Measurements from ENCODE around the gene DDR2.
"Not testable (repeated sequence)": the region's sequence is repeated elsewhere in the genome, so short reads cannot be mapped to it uniquely, and the experiment has no call there.

GRCh38 chr1:162818136-162818535 is 185.9 kb downstream of the DDR2 start:
- TF ChIP-seq EZH2 (IDR thresholded peaks at IDR 0.05; ENCODE audit: borderline replicate concordance, insufficient read depth, low read length, poor library complexity, severe bottlenecking); TAF1 (IDR thresholded peaks at IDR 0.05; ENCODE audit: low read depth); EP300 (conservative IDR thresholded peaks at IDR 0.05; ENCODE audit: poor library complexity, severe bottlenecking); POLR2AphosphoS5 (IDR thresholded peaks at IDR 0.05); SMC3 (conservative IDR thresholded peaks at IDR 0.05; ENCODE audit: poor library complexity): not testable (repeated sequence)
- TF ChIP-seq, protein P1, sequence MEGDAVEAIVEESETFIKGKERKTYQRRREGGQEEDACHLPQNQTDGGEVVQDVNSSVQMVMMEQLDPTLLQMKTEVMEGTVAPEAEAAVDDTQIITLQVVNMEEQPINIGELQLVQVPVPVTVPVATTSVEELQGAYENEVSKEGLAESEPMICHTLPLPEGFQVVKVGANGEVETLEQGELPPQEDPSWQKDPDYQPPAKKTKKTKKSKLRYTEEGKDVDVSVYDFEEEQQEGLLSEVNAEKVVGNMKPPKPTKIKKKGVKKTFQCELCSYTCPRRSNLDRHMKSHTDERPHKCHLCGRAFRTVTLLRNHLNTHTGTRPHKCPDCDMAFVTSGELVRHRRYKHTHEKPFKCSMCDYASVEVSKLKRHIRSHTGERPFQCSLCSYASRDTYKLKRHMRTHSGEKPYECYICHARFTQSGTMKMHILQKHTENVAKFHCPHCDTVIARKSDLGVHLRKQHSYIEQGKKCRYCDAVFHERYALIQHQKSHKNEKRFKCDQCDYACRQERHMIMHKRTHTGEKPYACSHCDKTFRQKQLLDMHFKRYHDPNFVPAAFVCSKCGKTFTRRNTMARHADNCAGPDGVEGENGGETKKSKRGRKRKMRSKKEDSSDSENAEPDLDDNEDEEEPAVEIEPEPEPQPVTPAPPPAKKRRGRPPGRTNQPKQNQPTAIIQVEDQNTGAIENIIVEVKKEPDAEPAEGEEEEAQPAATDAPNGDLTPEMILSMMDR (IDR thresholded peaks at IDR 0.05; ENCODE audit: poor library complexity, severe bottlenecking): not testable (repeated sequence)
- TF ChIP-seq, protein P2, sequence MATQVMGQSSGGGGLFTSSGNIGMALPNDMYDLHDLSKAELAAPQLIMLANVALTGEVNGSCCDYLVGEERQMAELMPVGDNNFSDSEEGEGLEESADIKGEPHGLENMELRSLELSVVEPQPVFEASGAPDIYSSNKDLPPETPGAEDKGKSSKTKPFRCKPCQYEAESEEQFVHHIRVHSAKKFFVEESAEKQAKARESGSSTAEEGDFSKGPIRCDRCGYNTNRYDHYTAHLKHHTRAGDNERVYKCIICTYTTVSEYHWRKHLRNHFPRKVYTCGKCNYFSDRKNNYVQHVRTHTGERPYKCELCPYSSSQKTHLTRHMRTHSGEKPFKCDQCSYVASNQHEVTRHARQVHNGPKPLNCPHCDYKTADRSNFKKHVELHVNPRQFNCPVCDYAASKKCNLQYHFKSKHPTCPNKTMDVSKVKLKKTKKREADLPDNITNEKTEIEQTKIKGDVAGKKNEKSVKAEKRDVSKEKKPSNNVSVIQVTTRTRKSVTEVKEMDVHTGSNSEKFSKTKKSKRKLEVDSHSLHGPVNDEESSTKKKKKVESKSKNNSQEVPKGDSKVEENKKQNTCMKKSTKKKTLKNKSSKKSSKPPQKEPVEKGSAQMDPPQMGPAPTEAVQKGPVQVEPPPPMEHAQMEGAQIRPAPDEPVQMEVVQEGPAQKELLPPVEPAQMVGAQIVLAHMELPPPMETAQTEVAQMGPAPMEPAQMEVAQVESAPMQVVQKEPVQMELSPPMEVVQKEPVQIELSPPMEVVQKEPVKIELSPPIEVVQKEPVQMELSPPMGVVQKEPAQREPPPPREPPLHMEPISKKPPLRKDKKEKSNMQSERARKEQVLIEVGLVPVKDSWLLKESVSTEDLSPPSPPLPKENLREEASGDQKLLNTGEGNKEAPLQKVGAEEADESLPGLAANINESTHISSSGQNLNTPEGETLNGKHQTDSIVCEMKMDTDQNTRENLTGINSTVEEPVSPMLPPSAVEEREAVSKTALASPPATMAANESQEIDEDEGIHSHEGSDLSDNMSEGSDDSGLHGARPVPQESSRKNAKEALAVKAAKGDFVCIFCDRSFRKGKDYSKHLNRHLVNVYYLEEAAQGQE (IDR thresholded peaks at IDR 0.05; ENCODE audit: borderline replicate concordance): not testable (repeated sequence)
